Stomach smooth muscle (tissue), 2 donors: ENCODE measurements around the gene PDZD7.

Experiments
- H3K27ac ChIP-seq: one replicate; pipeline ENCODE4 v1.7.0; 2013; ENCODE audit warnings: mild to moderate bottlenecking, low read length, inconsistent platforms
- H3K27me3 ChIP-seq, 2 donors: one replicate each; pipeline ENCODE4 v1.7.0; 2013; ENCODE audit warnings: low read length in 2 of 2; ENCODE audit not compliant: insufficient read depth in 2 of 2, control insufficient read depth in 1 of 2
- H3K36me3 ChIP-seq, 2 donors: one replicate each; pipeline ENCODE4 v1.7.0; 2013; ENCODE audit warnings: low read length in 2 of 2; ENCODE audit not compliant: control insufficient read depth in 2 of 2, insufficient read depth in 2 of 2
- H3K4me1 ChIP-seq: one replicate; pipeline ENCODE4 v1.7.0; 2013; ENCODE audit warnings: low read length; ENCODE audit not compliant: control insufficient read depth, insufficient read depth
- H3K4me3 ChIP-seq, 2 donors: one replicate each; pipeline ENCODE4 v1.7.0; 2013; ENCODE audit warnings: low read length in 2 of 2
- H3K9ac ChIP-seq, 2 donors: one replicate each; pipeline ENCODE4 v1.7.0; 2013; ENCODE audit warnings: low read length in 2 of 2, mild to moderate bottlenecking in 1 of 2
- H3K9me3 ChIP-seq, 2 donors: one replicate each; pipeline ENCODE4 v1.7.0; 2013; ENCODE audit warnings: low read length in 2 of 2; ENCODE audit not compliant: control insufficient read depth in 2 of 2
- donor health status: healthy.
- donor health status: Pancreatic carcinoma.

Gene PDZD7

DNA sequence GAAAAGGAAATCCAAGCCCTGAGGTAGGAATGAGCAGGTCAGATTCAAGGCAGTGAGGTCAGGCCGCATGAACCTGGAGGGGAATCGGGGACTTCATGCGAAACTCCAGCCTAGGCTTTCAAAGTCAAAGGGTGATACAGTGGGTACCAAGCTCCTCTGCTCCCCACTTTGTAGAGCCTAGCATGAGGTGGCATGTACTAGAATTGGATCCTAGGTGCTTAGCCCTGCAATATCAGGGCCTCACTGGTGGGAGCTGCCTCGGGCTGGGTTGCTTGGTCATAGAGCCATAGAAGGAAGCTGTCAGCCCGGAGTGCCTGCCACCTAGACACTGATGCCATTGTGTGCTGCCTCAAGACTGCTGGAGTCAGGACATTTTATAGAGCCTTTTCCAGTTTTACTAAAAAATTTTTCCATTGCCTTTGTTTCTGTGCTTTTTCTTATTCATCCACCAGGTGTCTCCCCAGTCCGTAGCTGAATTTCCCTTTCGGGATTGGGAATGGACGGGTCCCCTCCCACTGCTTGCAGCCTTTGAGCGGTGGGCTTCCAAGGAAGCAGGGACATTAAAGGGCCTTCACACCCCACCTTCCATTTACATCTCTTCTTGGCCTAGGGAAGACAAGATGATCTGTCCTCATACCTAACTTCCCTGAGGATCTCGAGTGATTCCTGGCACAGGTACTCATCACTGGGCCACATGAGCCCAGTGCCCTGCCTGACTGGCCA, 36.8 kb downstream of the PDZD7 start:
- Histone ChIP-seq H3K9me3 (no peaks in the 10 kb centered on the region), H3K4me3 (no peak overlapping the region), H3K9ac (no peak overlapping the region), H3K27me3 (no peaks in the 10 kb centered on the region), H3K36me3 (peaks cover 22 to 25% of the 10 kb centered on the region in 2 donors), H3K27ac (no peak overlapping the region), H3K4me1 (peaks cover 22% of the 10 kb centered on the region)

GRCh38 chr10:100989088-100989487, 41.8 kb downstream of the PDZD7 start:
- no peaks in the 10 kb centered on the region for H3K9me3 ChIP-seq
- H3K36me3 ChIP-seq = peaks cover 22 to 29% of the 10 kb centered on the region in 2 donors
- H3K4me1 ChIP-seq = peaks cover 21% of the 10 kb centered on the region

GRCh38 chr10:100988166-100988565, 42.8 kb downstream of the PDZD7 start:
- H3K4me1 ChIP-seq = peaks cover 21% of the 10 kb centered on the region
- peaks cover 14 to 26% of the 10 kb centered on the region in 2 donors for H3K36me3 ChIP-seq
- no peaks in the 10 kb centered on the region for H3K9me3 ChIP-seq
- no peaks in the 10 kb centered on the region for H3K27me3 ChIP-seq
- H3K27ac ChIP-seq = no peak overlapping the region
- H3K4me3 ChIP-seq = peak overlapping the region; percentile 90 to 96
- H3K9ac ChIP-seq = peak overlapping the region; percentile 36 to 83

More at GRCh38 chr10:100989088-100989487, 41.8 kb downstream of the PDZD7 start:
- H3K27ac ChIP-seq = no peak overlapping the region
- no peak overlapping the region for H3K9ac ChIP-seq
- no peak overlapping the region for H3K4me3 ChIP-seq
- H3K27me3 ChIP-seq = no peaks in the 10 kb centered on the region

- H3K27ac ChIP-seq = peak overlapping the region; percentile 58
- peak overlapping the region; percentile 83 to 86 for H3K9ac ChIP-seq
- peaks cover 14 to 28% of the 10 kb centered on the region in 2 donors for H3K36me3 ChIP-seq
- H3K4me1 ChIP-seq = peaks cover 21% of the 10 kb centered on the region
- no peaks in the 10 kb centered on the region for H3K27me3 ChIP-seq
- peak overlapping the region; percentile 90 to 96 for H3K4me3 ChIP-seq
- no peaks in the 10 kb centered on the region for H3K9me3 ChIP-seq
Observed at GRCh38 chr10:100987685-100988049, 43.3 kb downstream of the PDZD7 start.

- Histone ChIP-seq H3K4me1 (peaks cover 21% of the 10 kb centered on the region), H3K4me3 (peak within 1 kb of the TSS; percentile 90 to 96), H3K9me3 (no peaks in the 10 kb centered on the region), H3K27me3 (no peaks in the 10 kb centered on the region), H3K36me3 (peaks cover 15 to 31% of the 10 kb centered on the region in 2 donors), H3K9ac (peak within 1 kb of the TSS; percentile 83 to 86), H3K27ac (peak within 1 kb of the TSS; percentile 58)
Observed at GRCh38 chr10:100986952-100987684, 43.8 kb downstream of the PDZD7 start, which contains the start of the genes MRPL43 and TWNK. TSS of gene MRPL43 (minus strand) at chr10:100987497. CDS start at chr10:100987443, 54 bp downstream. TSS of gene TWNK (plus strand) at chr10:100987543. CDS start at chr10:100988211, 668 bp downstream.

- H3K9ac ChIP-seq = peak overlapping the region; percentile 83 to 86
- H3K36me3 ChIP-seq = peaks cover 15 to 33% of the 10 kb centered on the region in 2 donors
- H3K4me3 ChIP-seq = peak overlapping the region; percentile 90 to 96
- peaks cover 21% of the 10 kb centered on the region for H3K4me1 ChIP-seq
- no peaks in the 10 kb centered on the region for H3K9me3 ChIP-seq
- H3K27ac ChIP-seq = peak overlapping the region; percentile 58
- no peaks in the 10 kb centered on the region for H3K27me3 ChIP-seq
Observed at GRCh38 chr10:100986623-100986951, 44.3 kb downstream of the PDZD7 start.

GRCh38 chr10:100985336-100985735, 45.6 kb downstream of the PDZD7 start:
- peaks cover 16 to 31% of the 10 kb centered on the region in 2 donors for H3K36me3 ChIP-seq
- H3K9me3 ChIP-seq = no peaks in the 10 kb centered on the region
- no peak overlapping the region for H3K9ac ChIP-seq
- H3K4me3 ChIP-seq = no peak overlapping the region
- no peaks in the 10 kb centered on the region for H3K27me3 ChIP-seq
- peaks cover 21% of the 10 kb centered on the region for H3K4me1 ChIP-seq
- no peak overlapping the region for H3K27ac ChIP-seq

GRCh38 chr10:100984672-100985177, 46.2 kb downstream of the PDZD7 start:
- Histone ChIP-seq H3K9ac (no peak overlapping the region), H3K4me3 (no peak overlapping the region), H3K27ac (no peak overlapping the region), H3K4me1 (peaks cover 21% of the 10 kb centered on the region), H3K36me3 (peaks cover 18 to 36% of the 10 kb centered on the region in 2 donors), H3K27me3 (no peaks in the 10 kb centered on the region), H3K9me3 (no peaks in the 10 kb centered on the region)

GRCh38 chr10:100983868-100984671, 46.9 kb downstream of the PDZD7 start:
- H3K9ac ChIP-seq = no peak overlapping the region
- H3K9me3 ChIP-seq = no peaks in the 10 kb centered on the region
- H3K4me3 ChIP-seq = no peak overlapping the region
- H3K27me3 ChIP-seq = no peaks in the 10 kb centered on the region
- peaks cover 21% of the 10 kb centered on the region for H3K4me1 ChIP-seq
- no peak overlapping the region for H3K27ac ChIP-seq
- peaks cover 18 to 33% of the 10 kb centered on the region in 2 donors for H3K36me3 ChIP-seq
